Bladder microvascular endothelial cell (primary cell): Measurements from ENCODE around the gene KRTAP12-1. TPM values are rescaled to one million over a fixed set of nuclear protein-coding genes. Genes with fewer than 3 reads are reported as not detected.

Experiments
- total RNA-seq: library from RNA; depleted of rRNA; stranded (reverse); fragments of >200 nt; gene quantifications from 2 replicates; pipeline ENCODE4 v1.2.3, GENCODE V29; 2014

Gene KRTAP12-1, protein sequence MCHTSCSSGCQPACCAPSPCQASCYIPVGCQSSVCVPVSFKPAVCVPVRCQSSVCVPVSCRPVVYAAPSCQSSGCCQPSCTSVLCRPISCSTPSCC
- not detected in 2 replicates for total RNA-seq

GRCh38 chr21:44681861-44682579, at the start of gene KRTAP12-1:
Gene KRTAP12-1 (minus strand): TSS chr21:44682163. CDS start chr21:44682123, 40 bp downstream.

GRCh38 chr21:44711327-44712202, 29.6 kb upstream of the KRTAP12-1 start, which contains the start of gene TSPEAR:
Gene TSPEAR (minus strand): TSS chr21:44711572. CDS start chr21:44711514, 58 bp downstream.

DNA sequence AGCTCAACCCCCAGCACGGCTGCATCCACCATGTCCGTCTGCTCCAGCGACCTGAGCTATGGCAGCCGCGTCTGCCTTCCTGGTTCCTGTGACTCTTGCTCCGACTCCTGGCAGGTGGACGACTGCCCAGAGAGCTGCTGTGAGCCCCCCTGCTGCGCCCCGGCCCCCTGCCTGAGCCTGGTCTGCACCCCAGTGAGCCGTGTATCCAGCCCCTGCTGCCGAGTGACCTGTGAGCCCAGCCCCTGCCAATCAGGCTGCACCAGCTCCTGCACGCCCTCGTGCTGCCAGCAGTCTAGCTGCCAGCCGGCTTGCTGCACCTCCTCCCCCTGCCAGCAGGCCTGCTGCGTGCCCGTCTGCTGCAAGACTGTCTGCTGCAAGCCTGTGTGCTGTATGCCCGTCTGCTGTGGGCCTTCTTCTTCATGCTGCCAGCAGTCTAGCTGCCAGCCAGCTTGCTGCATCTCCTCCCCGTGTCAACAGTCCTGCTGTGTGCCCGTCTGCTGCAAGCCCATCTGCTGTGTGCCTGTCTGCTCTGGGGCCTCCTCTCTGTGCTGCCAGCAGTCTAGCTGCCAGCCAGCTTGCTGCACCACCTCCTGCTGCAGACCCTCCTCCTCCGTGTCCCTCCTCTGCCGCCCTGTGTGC, 15.3 kb upstream of the KRTAP12-1 start, which contains the start of gene KRTAP10-12:
TSS of gene KRTAP10-12 (plus strand) at position 1 of the 639 bp plus-strand sequence. CDS start at position 31, 30 bp downstream.

GRCh38 chr21:44666401-44667320, 15.3 kb downstream of the KRTAP12-1 start, which contains the start of gene KRTAP12-2:
Gene KRTAP12-2 (minus strand): TSS chr21:44666927. CDS start chr21:44666886, 41 bp downstream.

GRCh38 chr21:44657635-44658540, 24.1 kb downstream of the KRTAP12-1 start, which contains the start of gene KRTAP12-3:
Gene KRTAP12-3 (plus strand): TSS chr21:44657932. CDS start chr21:44657980, 48 bp downstream.

GRCh38 chr21:44654576-44655175, 27.3 kb downstream of the KRTAP12-1 start, which contains the start of gene KRTAP12-4:
Gene KRTAP12-4 (minus strand): TSS chr21:44654659. CDS start chr21:44654614, 45 bp downstream.

GRCh38 chr21:44646366-44647221, 35.4 kb downstream of the KRTAP12-1 start, which contains the start of gene KRTAP10-11:
Gene KRTAP10-11 (plus strand): TSS chr21:44646414. CDS start chr21:44646459, 45 bp downstream.

GRCh38 chr21:44637018-44637850, 44.7 kb downstream of the KRTAP12-1 start, which contains the start of gene KRTAP10-10:
Gene KRTAP10-10 (plus strand): TSS chr21:44637356. CDS start chr21:44637418, 62 bp downstream.

Other genes starting within 250 kb of the KRTAP12-1 start
- 0.97 and 2.0 TPM in 2 replicates for gene LRRC3, start 226.7 kb downstream of the KRTAP12-1 start, total RNA-seq
- gene KRTAP10-1, start 142.0 kb downstream of the KRTAP12-1 start, total RNA-seq = not detected in 2 replicates
- gene KRTAP10-2, start 130.7 kb downstream of the KRTAP12-1 start, total RNA-seq = not detected in 2 replicates
- not detected in 2 replicates for gene KRTAP10-3, start 123.4 kb downstream of the KRTAP12-1 start, total RNA-seq
- gene KRTAP10-4, start 108.4 kb downstream of the KRTAP12-1 start, total RNA-seq = not detected in 2 replicates
- not detected in 2 replicates for gene KRTAP10-5, start 101.6 kb downstream of the KRTAP12-1 start, total RNA-seq
- not detected in 2 replicates for gene KRTAP10-6, start 89.7 kb downstream of the KRTAP12-1 start, total RNA-seq
- gene KRTAP10-7, start 81.6 kb downstream of the KRTAP12-1 start, total RNA-seq = not detected in 2 replicates
- gene KRTAP10-8, start 70.1 kb downstream of the KRTAP12-1 start, total RNA-seq = not detected in 2 replicates
- gene KRTAP10-9, start 55.1 kb downstream of the KRTAP12-1 start, total RNA-seq = not detected in 2 replicates
- not detected in 2 replicates for gene KRTAP10-10, start 44.8 kb downstream of the KRTAP12-1 start, total RNA-seq
- gene KRTAP10-11, start 35.7 kb downstream of the KRTAP12-1 start, total RNA-seq = not detected in 2 replicates
- gene KRTAP12-4, start 27.5 kb downstream of the KRTAP12-1 start, total RNA-seq = not detected in 2 replicates
- gene KRTAP12-3, start 24.2 kb downstream of the KRTAP12-1 start, total RNA-seq = not detected in 2 replicates
- gene KRTAP12-2, start 15.2 kb downstream of the KRTAP12-1 start, total RNA-seq = not detected in 2 replicates
- gene KRTAP10-12, start 15.0 kb upstream of the KRTAP12-1 start, total RNA-seq = not detected in 2 replicates
- 0.19 TPM in 1 of 2 replicates, not detected in the other for gene TSPEAR, start 29.4 kb upstream of the KRTAP12-1 start, total RNA-seq
- 61.2 and 109 TPM in 2 replicates for gene UBE2G2, start 119.7 kb upstream of the KRTAP12-1 start, total RNA-seq
- gene SUMO3, start 135.9 kb upstream of the KRTAP12-1 start, total RNA-seq = 77.9 and 93.5 TPM in 2 replicates
- gene PTTG1IP, start 191.5 kb upstream of the KRTAP12-1 start, total RNA-seq = 258 and 494 TPM in 2 replicates
- 0.13 and 0.16 TPM in 2 replicates for gene ITGB2, start 238.7 kb upstream of the KRTAP12-1 start, total RNA-seq